Activated CD4-positive, CD25-positive, alpha-beta regulatory T cell treated with anti-CD3 and anti-CD28 coated beads, Interleukin-2, amount 50 U/mL, for 16 hours (primary cell): ENCODE measurements around the gene WNT9A.
A peak's percentile ranks its signal among the peaks of the same experiment; 100 is the strongest.

Experiments used
- DNase-seq: peaks from one replicate; pipeline ENCODE4 v3.0.0-alpha.2; 2020; ENCODE audit warnings: low read depth, low spot score

Gene WNT9A

GRCh38 chr1:227954163-227954850 lies 6.6 kb upstream of the WNT9A start:
- no peak for DNase-seq

- DNase-seq: no peak
Observed at GRCh38 chr1:227953022-227953412, 5.3 kb upstream of the WNT9A start.

- DNase-seq: no peak
Observed at GRCh38 chr1:227952374-227953021, 4.8 kb upstream of the WNT9A start.

GRCh38 chr1:227951624-227952373 lies 4.1 kb upstream of the WNT9A start:
- DNase-seq: no peak

- DNase-seq: no peak
Observed at GRCh38 chr1:227950735-227951346, 3.1 kb upstream of the WNT9A start.

- no peak for DNase-seq
Observed at GRCh38 chr1:227949954-227950734, 2.4 kb upstream of the WNT9A start.

- no peak for DNase-seq
Observed at GRCh38 chr1:227949341-227949921, 1.7 kb upstream of the WNT9A start.

GRCh38 chr1:227948493-227949260 lies 945 bp upstream of the WNT9A start:
- DNase-seq: no peak

GRCh38 chr1:227947386-227947675 lies 401 bp downstream of the WNT9A start:
- DNase-seq: no peak

- DNase-seq: peak; percentile 22
Observed at GRCh38 chr1:227946624-227947385, 927 bp downstream of the WNT9A start.

GRCh38 chr1:227945891-227946623 lies 1.7 kb downstream of the WNT9A start:
- DNase-seq: no peak

GRCh38 chr1:227944931-227945890 lies 2.5 kb downstream of the WNT9A start:
- no peak for DNase-seq

- no peak for DNase-seq
Observed at GRCh38 chr1:227944090-227944930, 3.4 kb downstream of the WNT9A start.

- no peak for DNase-seq
Observed at GRCh38 chr1:227943381-227944089, 4.2 kb downstream of the WNT9A start.

- DNase-seq: no peak
Observed at GRCh38 chr1:227942716-227943261, 4.9 kb downstream of the WNT9A start.
